ENCODE results near the gene LMO4.

DNA sequence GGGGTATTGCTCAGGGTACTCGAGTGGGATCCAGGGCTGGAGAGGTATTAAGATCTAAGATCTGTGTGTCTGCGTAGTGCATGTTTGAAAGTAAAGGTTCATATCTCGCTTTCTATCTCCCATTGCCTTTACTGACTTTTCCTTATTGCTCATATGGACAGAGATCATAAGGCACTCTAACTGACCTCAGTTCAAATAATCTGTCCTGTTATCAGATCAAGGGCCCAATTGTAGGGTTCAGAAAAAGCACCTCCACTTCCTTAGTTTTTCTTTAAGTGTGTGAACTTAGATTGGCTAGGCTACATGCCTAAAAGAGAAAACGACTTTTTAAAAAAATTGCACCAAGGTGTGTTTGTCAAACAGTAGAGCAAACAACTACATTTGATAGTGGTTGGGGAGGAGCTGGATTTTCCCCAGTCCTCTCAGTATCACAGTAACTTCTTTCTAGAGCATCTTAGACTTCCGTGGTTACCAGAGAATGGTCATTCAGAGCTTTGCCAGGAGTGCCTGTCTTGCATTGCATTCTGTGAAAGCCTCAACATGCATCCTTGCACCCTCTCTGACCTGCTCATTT is 57.6 kb downstream of the LMO4 start:
- TF ChIP-seq, protein P1, sequence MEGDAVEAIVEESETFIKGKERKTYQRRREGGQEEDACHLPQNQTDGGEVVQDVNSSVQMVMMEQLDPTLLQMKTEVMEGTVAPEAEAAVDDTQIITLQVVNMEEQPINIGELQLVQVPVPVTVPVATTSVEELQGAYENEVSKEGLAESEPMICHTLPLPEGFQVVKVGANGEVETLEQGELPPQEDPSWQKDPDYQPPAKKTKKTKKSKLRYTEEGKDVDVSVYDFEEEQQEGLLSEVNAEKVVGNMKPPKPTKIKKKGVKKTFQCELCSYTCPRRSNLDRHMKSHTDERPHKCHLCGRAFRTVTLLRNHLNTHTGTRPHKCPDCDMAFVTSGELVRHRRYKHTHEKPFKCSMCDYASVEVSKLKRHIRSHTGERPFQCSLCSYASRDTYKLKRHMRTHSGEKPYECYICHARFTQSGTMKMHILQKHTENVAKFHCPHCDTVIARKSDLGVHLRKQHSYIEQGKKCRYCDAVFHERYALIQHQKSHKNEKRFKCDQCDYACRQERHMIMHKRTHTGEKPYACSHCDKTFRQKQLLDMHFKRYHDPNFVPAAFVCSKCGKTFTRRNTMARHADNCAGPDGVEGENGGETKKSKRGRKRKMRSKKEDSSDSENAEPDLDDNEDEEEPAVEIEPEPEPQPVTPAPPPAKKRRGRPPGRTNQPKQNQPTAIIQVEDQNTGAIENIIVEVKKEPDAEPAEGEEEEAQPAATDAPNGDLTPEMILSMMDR (IDR thresholded peaks at IDR 0.05), result no peak
- TF ChIP-seq EZH2 (IDR thresholded peaks at IDR 0.05; ENCODE audit: borderline replicate concordance, insufficient read depth, low read depth, low read length, poor library complexity, severe bottlenecking), result no peak
